SIG-M5 treated with dmso at 0.1 percent for 504 hours (cell line): Measurements from ENCODE around the gene SFT2D2.

Experiments used
- DNase-seq: peaks from one replicate; lab custom pipeline; 2025; ENCODE audit not compliant: unreplicated experiment; lab: John Stamatoyannopoulos, UW

Gene SFT2D2

DNA sequence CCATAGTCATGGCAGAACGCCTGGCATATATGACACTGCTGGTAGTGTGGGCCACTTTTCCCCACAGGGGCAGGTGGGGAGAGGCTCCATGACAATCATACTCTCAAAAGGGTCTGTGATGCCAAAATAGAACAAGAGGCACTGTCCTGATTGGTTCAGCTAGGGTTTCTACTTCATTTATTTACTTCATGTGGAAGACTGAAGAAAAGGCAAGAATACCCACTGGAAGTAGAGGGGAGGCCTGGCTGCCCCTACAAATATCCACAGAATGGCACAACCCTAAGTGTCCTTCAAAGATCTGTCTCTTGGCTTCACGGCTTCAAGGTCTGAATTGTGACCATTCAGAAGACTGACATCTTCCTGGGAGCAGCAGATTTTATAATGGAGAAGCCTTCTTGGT is 4.5 kb upstream of the SFT2D2 start:
- DNase-seq: no peak

DNA sequence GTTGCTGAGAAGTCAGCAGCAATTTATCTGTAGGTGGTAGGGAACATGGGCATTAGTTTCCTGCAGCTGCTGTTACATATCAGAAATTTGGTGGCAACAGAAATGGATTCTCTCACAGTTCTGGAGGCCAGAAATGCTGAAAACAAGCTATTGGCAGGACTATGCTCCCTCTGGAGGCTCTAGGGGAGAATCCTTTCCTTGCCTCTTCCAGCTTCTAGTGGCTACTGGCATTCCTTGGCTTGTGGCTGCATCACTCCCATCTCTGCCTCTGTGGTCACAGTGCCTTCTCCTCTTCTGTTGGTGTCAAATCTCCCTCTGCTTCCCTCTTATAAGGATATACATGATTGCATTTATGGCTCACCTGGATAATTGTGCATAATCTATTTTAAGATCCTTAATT is 2.5 kb upstream of the SFT2D2 start:
- DNase-seq: no peak

DNA sequence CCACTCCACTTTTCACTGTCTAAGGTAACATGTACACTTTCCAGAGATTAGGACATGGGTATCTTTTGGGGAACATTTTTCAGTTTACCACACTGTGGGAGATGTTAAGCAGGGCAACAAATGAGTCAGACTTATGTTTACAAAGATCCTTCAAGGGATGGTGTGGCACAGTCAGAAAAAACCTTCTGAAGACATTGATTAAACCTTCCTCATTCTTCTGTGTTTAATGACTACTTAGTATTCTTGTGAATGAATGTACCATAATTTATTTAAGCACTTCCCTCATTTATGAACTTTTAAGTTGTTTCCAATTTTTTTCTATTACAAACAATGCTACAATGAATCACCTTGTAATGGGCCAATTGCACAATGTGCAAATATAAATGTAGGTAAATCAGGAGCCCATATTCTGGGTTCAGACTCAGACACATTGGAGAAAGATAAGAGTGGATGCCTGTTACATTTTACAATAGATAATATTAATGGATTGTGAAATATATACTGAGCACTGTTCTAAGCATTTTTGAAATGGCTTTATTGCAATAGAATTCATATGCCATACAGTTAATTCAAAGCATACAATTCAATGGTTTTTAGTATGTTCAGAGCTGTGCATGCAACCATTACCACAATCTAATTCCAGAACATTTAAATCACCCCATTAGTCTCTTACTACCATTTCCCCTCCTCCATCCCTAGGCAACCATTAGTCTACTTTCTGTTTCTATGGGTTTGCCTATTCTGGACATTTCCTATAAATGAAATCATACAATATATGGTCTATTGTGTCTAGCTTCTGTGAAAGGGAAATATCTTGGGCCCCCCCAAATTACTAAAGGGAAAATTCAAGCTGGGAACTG is 1.9 kb upstream of the SFT2D2 start:
- no peak for DNase-seq

DNA sequence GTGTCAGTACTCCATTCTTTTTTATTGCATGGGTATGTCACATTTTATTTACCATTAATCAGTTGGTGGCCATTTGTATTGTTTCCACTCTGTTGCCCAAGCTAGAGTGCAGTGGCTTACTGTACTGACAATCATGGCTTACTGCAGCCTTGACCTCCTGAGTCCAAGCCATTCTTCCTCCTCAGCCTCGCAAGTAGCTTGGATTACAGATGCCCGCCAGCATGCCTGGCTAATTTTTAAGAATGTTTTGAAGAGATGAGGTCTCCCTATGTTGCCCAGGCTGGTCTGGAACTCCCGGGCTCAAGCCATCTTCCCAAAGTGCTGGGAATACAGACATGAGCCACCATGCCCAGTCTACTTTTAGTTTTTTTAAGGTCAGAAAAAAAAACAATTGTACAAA is 813 bp upstream of the SFT2D2 start:
- DNase-seq: no peak

DNA sequence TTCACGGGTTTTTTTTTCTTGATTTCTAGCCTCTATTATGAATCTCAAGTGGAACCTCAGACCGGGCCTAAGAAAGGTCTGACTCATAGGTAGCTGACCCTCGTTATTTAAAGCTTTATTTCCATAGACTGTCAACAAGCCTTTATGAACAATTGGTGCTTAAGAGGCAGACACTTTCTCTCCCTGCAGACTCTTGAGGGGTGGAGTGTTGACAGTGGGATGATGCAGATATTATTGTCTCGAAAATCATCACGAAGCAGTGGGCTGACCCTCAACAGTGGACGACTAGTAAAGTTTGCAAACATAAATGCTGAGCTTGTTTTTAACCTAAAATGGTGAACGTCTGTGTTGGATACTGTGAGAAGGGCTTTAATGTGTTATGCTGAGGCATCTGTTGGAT is 1.8 kb downstream of the SFT2D2 start:
- DNase-seq: no peak

DNA sequence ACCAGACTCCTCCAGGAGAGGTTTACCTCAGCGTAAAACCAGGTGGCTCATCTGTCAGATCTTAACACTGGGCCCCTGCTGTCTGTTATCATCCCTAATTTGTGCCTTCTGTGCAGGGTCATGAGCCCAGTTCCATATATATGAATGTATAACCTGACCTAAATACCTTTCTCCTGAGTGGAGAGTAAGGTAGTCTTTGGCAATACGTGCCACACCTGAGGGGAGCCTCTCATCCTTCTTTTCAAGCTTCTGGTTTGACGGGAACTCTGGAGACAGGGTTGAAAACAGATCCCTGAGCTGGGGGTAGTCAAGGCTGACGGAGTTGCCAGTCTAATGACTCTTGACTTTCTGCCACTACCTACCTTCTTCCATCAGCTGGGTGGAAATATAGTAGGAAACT is 4.1 kb downstream of the SFT2D2 start:
- no peak for DNase-seq

DNA sequence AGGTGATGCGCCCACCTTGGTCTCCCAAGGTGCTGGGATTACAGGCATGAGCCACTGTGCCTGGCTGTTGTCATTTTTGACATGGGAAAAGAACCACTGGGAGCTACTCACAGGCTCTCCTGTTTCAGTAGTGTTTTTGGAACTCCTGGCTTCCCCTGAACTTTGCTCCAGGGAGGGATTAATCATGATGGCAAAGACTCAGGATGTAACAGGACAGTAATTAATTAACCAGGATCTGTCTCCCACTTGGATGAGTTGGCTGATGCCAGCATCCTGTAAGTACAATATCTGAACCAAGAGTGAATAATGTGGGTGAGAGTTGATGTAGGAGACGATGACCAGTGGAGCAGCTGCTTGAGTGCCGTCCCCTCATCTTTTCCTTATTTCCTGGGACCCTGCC is 4.9 kb downstream of the SFT2D2 start:
- no peak for DNase-seq

DNA sequence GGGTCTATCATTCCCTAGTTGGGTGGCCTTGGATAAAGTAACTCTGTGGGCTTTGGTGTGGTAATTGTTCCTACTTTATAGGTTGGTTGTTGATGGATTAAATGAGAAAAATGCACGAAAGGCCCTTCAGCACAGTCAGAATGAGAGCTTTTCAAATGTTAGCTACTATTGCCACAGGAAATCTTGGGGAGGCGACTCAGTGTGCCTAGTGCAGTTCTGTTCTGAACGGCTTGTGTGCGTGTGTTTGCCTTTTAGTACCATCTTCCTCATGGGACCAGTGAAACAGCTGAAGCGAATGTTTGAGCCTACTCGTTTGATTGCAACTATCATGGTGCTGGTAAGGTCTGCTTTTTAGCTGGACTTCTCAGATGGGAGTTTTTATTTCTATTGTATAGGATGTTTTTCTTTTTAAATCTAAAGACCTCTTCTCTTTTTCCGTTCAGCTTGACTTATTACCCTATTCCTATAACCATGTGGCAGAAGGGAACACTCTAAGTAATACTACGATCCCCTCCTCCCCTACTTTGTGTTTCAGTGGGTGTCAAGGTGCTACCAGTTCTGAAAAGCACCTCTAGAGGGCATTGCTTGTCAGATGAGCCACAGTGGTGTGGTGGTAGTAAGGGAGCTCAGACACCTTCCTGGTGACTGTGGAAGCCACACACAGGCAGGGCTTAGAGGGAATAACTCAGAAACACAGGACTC is 9.2 kb downstream of the SFT2D2 start:
- peak; percentile 58 for DNase-seq

DNA sequence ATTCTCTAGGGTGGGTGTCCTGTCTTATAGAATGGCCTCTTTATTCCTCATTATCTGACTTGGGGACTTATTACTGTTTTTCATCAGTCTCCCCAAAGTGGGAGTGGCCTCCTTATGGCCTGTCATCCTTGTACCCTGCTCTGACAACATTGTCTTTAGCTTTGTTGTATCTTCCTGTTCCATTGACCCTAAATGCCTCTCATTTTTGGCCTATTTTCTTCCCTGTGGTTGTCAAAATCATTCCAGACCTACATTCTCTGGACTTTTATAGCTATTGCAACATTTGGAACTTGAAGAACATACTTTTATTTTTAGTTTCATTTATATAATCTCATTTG is 9.7 kb downstream of the SFT2D2 start:
- no peak for DNase-seq

DNA sequence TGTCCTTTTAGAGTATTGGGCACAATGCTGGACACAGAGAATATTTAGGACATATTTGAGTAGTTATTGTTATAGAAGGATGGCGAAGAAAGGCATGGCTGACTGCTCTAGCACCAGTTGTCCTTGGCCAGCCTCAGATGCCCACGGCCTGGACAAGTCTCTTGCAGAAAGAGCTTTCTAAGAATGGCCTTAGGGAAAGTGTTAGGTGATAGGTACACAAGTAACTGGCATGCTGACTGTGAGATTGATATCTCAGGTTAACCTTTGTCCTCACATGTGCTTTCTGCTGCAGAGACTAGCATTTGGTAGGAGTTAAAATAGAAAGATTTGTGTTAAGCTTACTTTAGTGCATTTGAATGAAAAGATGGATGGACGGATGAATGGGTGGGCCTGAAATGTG is 10.1 kb downstream of the SFT2D2 start:
- DNase-seq: no peak

DNA sequence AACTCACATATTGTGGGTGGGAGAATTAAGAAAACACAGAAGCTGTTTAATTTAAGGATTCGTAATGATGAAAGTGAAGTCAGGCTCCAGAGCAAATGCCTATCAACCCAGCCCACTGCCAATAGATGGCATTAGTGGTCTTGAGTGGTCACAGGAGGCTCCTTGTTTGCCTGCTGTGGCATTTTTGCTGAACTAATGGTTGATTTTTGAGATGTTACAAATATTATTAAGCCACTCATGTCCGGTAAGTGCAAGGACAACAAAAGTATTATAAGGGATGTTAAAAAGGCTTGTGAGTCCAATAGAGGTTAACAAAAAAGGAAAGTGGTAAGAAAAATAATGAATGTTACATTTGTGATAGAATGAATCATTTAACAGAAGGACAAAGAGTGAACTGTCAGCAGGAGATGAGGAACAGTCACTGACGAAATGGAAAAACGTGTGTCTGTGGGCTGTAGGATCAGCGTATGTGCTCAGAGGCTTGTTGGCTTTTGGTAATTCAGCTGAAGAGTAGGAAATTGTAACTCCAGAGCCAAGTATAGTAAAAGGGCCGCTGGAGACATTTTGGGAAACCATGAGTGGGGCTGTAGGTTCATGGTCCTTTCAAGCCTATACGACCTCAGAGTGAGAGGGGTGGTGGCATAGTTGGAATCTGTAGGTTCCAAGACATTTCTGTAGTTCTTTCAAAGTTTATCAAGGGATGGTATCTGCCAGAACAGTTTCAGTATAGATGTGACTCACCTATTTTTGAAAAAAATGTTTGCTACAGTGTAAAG is 11.2 kb downstream of the SFT2D2 start:
- no peak for DNase-seq

DNA sequence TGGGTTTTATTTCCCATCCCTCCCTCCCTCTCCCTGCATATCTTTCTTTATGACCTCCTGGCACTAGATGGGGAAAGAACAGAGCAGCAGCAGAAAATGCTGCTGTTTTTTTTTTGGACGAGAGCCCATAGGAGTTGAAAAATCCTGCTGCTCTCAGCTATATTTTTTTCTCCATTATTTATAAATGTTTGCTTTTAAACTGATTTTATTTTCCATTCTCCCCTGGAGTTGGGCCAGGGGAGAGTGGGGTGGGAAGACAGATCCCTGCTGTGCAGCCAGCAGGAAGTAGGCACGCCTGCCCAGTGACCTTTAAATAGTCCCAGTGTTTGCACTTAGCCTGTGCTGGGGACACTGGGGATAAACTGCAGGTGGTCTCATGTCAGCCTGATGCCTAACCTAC is 17.4 kb downstream of the SFT2D2 start:
- no peak for DNase-seq

DNA sequence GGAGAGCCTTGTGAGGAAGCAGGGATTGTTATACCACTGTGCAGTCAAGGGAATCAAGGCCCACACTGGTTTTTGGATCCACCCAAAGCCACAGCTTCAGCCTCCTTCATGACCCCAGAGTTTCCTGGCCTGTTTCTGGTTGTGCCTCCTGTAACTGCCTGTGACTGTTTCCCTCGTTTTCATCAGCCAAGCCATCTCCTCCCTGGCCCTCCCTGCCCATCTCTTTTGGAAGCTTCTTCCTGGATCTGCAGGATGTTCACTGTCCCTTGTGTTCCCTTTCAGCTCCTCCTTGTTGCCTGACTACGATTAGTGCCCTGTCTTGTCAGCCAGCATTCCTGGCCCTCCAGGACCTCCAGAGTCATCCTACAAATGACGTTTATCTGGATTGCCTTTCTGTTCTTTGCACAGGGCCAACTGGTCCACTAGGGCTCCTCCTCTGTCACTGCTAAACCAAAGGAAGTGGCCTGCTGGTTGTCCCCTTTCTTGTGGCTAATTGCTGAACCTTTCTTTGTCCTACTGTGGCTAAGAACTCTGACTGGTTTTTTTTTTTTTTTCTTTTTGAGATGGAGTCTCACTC is 17.9 kb downstream of the SFT2D2 start:
- no peak for DNase-seq

DNA sequence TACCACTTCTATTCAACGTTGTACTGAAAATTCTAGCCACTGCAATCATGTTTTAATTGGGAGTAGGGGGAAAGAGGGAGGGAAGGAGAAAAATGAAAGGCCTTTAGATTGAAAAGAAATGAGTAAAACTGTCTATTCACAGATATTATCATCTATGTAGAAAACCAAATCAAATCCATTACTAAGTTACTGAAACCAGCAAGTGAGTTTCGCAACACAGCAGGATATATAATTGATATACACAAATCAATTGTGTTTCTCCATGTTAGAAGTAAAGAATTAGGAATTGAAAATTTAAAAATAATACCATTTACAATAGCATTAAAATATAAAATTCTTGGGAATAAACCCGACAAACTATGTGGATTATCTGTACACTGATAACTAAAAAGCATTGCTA is 19.2 kb downstream of the SFT2D2 start:
- no peak for DNase-seq

DNA sequence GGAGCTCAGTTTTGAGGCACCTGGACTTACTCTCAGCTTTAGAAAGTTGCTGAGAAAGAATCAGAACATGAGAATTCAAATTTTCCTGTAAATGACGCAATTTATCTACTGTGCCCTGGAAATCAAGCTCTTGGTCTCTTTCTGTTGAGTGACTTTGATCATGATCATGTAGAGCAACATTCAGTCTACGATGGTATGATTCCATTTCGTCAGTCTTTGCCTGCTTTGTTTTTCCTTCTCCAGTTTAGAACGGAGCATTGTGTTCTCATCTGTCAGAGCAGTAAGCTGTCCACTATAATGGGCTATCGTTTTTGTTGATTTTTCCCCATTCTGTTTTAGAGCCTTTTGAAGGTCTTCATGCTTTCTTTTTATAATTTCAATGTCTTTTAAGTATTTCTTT is 20.7 kb downstream of the SFT2D2 start:
- no peak for DNase-seq

DNA sequence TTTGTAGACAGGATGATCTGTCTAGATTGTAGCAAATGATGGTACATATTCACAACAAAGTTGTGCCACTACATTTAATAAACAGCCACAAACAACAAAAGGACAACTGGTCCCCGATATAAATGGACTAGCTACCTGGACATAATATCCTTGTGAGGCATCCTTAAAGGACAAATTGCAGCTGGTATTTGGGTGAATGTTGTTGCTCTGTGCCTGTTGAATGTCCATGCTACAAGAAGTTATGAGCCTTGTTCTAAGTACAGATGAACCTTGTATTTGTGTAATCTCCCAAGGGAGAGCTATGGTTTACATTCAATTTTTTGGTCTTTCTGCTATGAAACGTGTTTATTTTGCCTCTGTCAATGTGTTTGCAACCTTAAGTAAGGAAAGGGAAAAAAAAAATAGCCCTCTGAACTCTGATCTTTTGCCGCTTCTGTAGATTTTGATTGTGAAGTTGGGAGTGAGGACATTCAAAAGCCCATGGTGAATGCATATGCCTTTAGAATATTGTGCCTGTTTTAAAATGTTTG is 26.5 kb downstream of the SFT2D2 start:
- DNase-seq: no peak

DNA sequence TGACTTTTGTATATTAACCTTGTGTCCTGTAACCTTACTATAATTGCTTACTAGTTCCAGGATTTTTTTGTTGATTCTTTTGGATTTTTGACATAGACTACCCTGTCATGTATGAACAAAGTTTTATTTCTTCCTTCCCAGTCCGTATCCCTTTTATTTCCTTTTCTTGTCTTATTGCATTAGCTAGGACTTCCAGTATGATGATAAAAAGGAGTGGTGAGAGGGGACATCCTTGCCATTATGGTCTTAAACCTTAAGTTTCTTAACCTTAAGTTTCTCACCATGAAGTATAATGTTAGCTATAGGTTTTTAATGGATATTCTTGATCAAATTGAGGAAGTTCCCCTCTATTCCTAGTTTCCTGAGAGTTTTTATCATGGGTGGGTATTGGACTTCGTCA is 30.4 kb downstream of the SFT2D2 start:
- DNase-seq: no peak

DNA sequence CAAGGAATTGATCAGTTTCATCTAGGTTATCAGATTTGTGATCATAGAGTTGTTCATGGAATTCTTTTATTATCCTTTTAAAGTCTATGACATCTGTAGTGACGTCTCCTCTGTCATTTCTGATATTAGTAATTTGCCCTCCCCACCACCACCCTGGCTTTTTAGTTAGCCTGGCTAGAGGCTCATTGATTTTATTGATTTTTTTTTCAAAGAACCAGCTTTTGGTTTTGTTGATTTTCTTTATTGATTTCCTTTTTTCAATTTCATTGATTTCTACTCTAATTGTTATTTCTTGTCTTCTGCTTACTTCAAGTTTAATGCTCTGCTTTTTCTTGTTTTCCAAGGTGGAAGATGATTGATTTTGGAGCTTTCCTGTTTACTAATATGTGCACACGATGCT is 31.6 kb downstream of the SFT2D2 start:
- DNase-seq: no peak

DNA sequence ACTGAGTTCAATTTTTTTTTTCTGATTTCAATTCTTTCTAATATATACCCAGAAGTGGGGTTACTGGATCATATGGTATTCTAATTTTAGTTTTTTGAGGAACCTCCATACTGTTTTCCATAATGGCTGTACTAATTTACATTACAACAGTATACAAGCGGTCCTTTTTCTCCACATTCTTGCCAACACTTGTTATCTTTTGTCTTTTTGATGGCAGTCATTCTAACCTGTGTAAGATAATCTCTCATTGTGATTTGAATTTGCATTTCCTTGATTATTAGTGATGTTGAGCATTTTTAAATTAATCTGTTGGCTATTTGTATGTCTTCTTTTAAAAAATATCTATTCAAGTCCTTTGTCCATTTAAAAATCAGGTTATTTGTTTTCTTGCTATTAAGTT is 33.8 kb downstream of the SFT2D2 start:
- no peak for DNase-seq

DNA sequence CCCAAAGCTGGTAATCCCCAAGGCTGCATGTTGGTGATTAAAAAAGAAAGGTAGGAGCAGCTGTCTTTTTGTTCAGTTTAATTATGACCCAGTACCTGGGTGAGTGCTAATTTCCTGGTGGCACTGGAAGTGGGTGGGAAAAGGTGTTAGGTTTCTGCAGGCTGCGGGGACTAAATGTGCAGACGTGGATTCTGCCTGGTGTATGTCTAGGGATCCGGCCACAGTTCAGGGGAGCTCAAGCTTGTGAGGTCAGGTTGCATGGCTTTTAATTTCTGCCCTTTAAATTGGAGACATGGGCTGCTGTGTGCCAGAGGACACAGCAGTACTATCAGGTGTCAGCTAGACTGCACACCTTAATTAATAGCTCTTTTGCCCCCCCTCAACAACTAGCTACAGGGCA is 34.6 kb downstream of the SFT2D2 start:
- no peak for DNase-seq

DNA sequence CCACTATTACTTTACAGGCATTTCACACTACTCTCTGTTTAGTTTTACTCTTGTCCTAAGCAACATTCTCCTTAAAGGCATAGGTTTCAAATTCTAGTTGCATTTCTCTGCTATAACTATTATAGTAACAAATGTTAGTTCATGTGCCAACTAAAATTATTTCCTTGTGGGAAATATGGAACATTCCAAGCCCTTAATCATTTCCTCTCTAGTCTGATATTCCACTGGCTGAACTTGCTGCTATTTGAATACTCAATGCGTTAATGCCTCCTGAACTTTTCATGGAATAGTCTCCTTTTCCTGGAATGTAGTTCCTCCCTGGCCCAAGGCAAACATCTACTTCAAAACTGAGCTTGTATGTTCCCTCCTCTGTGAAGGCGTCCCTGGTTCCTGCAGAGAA is 35.6 kb downstream of the SFT2D2 start:
- no peak for DNase-seq
